Heart right ventricle (tissue), 16 donors: Measurements from ENCODE around the gene SPATS2. TPM values are rescaled to one million over a fixed set of nuclear protein-coding genes. Genes with fewer than 3 reads are reported as not detected.

Experiments used
- ATAC-seq, 8 donors: fragments of 200-7000 bp; cut with Tn5 transposase; one replicate each; pipeline ENCODE4 v1.9.1; 2020; ENCODE audit warnings: mild to moderate bottlenecking in 8 of 8, moderate library complexity in 8 of 8, moderate number of reproducible peaks in 1 of 8
- DNase-seq, 2 donors: peaks; one replicate each; pipeline ENCODE4 v3.0.0-alpha.2; 2020
- H3K27ac ChIP-seq, 10 donors: fragments of 200-600 bp; sonication (generic) in 2 of 10; one replicate each; pipeline versions ENCODE4 v1.5.0 to v1.8.0; 2020 to 2022; ENCODE audit warnings: mild to moderate bottlenecking in 3 of 10
- H3K27me3 ChIP-seq, 7 donors: fragments of 200-600 bp; one replicate each; pipeline ENCODE4 v1.8.0; 2021 to 2022; ENCODE audit warnings: mild to moderate bottlenecking in 2 of 7
- H3K36me3 ChIP-seq, 9 donors: fragments of 200-600 bp; sonication (generic) in 1 of 9; one replicate each; pipeline versions ENCODE4 v1.5.0 to v1.8.0; 2020 to 2022; ENCODE audit warnings: mild to moderate bottlenecking in 2 of 9
- H3K4me1 ChIP-seq, 9 donors: fragments of 200-600 bp; sonication (generic) in 1 of 9; one replicate each; pipeline versions ENCODE4 v1.5.0 to v1.8.0; 2020 to 2022; ENCODE audit warnings: mild to moderate bottlenecking in 4 of 9
- H3K4me3 ChIP-seq, 10 donors: fragments of 200-600 bp; sonication (generic) in 2 of 10; one replicate each; pipeline versions ENCODE4 v1.5.0 to v1.8.0; 2020 to 2022; ENCODE audit warnings: mild to moderate bottlenecking in 7 of 10, moderate library complexity in 2 of 10
- H3K9me3 ChIP-seq, 11 donors: fragments of 200-600 bp in 10 of 11; sonication (generic) in 2 of 11; one replicate each; pipeline versions ENCODE4 v1.5.0 to v1.8.0; 2013 to 2022; ENCODE audit warnings: mild to moderate bottlenecking in 2 of 11, control low read depth in 1 of 11, moderate library complexity in 1 of 11
- CTCF ChIP-seq, 9 donors: fragments of 200-600 bp; sonication (generic) in 2 of 9; IDR thresholded peaks; one replicate each; pipeline versions ENCODE4 v1.5.0 to v1.8.0; 2021 to 2022; ENCODE audit warnings: antibody characterized with exemption in 9 of 9, mild to moderate bottlenecking in 5 of 9, moderate library complexity in 1 of 9
- WGBS, 2 donors: extraction: QIAGEN DNeasy Blood & Tissue Kit; methylation state at CpG; one replicate each; pipeline ENCODE4 v1.1.7; 2013; ENCODE audit warnings: inconsistent platforms in 1 of 2; 5-methylcytosine and 5-hydroxymethylcytosine counted together
- intact Hi-C, 10 donors: fragments of 100-400 bp; cut with DNase I; formaldehyde crosslinking; loops; one replicate each; pipeline versions ENCODE4 v1.11.1 to v1.14.2; 2022
- polyA plus RNA-seq, 2 donors: library from polyadenylated mRNA; stranded (reverse); fragments of 200-250 nt; gene quantifications; one replicate each; pipeline ENCODE4 v1.2.3, GENCODE V29; 2013
- total RNA-seq, 10 donors: library from RNA; stranded (reverse); fragmentation: NEBNext Ultra II Directional in 3 of 10; extraction: Animal tissue kit (Norgen Biotek cat#: 25700) in 3 of 10; gene quantifications; one replicate each; pipeline versions ENCODE4 v1.2.1 to v1.2.4, GENCODE V29; 2021 to 2023
- donor health status: Arrhythmogenic right ventricular cardiomyopathy.
- donor health status: ischemic (EF 13 %, LVEDD 7.1; RV severe dilation, severe dysfunction).
- donor health status: healthy with polysubstance abuse.
- donor health status: DM: no; HTN: yes; CAD: no.
- donor health status: DM: no; HTN: no; CAD: no.
- donor health status: ischemic (EF 25% LVEDD 6.9; RV normal size, moderate dysfunction).
- donor health status: ischemic (EF 25% LVEDD 5.7; RV mildly dilated, moderate dysfunction).
- donor health status: healthy.
- donor health status: DM: yes; HTN: yes; CAD: no.
- donor health status: Ischemic cardiomyopathy.
- donor health status: ischemic (EF 35%, LVEDD 5.7; RV mildly dilated, moderate dysfunction).
- donor health status: nonischemic (EF 11% LVEDD 7.7; RV severe dilation, severe dysfunction).
- donor health status: DM: yes; HTN: yes; CAD: no.
- donor health status: PGD.
- donor health status: ischemic (EF 29% LVEDD 5.4; RV normal size, mild dysfunction).
- donor health status: nonischemic (EF 23%, LVEDD 6.1; RV moderate dilation, normal function).

SPATS2 gene
- total and polyA plus RNA-seq, 12 donors = 3.5 to 11.5 (median 5.1) TPM

GRCh38 chr12:49556391-49557186, 189.3 kb downstream of the SPATS2 start:
- ATAC-seq (no peak), DNase-seq (no peak)
- Histone ChIP-seq H3K9me3 (no peaks in the 10 kb centered on the region), H3K4me3 (no peak overlapping the region), H3K27me3 (no peaks in the 10 kb centered on the region), H3K36me3 (peaks cover 0 to 60% (median 35%) of the 10 kb centered on the region in 9 donors), H3K27ac (no peak overlapping the region), H3K4me1 (peaks cover 0 to 17% (median 8%) of the 10 kb centered on the region in 9 donors)
- WGBS, 2 donors = 71 to 78% methylated on average over 12 of the region's 12 CpGs
- intact Hi-C loops = no loop called here
- TF ChIP-seq CTCF (IDR thresholded peaks at IDR 0.05) = no peak

GRCh38 chr12:49557187-49557916, 190.1 kb downstream of the SPATS2 start:
- DNase-seq = no peak
- Histone ChIP-seq H3K36me3 (peaks cover 2 to 67% (median 43%) of the 10 kb centered on the region in 9 donors), H3K27ac (peak overlapping the region in 3 of 10 donors; percentile 13 to 22 (median 21)), H3K9me3 (no peaks in the 10 kb centered on the region), H3K4me3 (no peak overlapping the region), H3K27me3 (no peaks in the 10 kb centered on the region), H3K4me1 (peaks cover 0 to 10% (median 2%) of the 10 kb centered on the region in 9 donors)
- whole genome bisulfite sequencing, 2 donors = 85 to 87% methylated on average over 18 of the region's 18 CpGs
- no peak for TF ChIP-seq CTCF (IDR thresholded peaks at IDR 0.05)
- intact Hi-C loops = no loop called here
- peak in 1 of 8 donors; percentile 9 for ATAC-seq

- no peaks in the 10 kb centered on the region for H3K27me3 ChIP-seq
- no peak overlapping the region for H3K4me3 ChIP-seq
- H3K4me1 ChIP-seq = peaks cover 0 to 5% (median 0%) of the 10 kb centered on the region in 9 donors
- 69 to 74% methylated on average over 7 of the region's 7 CpGs for WGBS, 2 donors
- no peaks in the 10 kb centered on the region for H3K9me3 ChIP-seq
- no peak for DNase-seq
- peak overlapping the region in 3 of 10 donors; percentile 13 to 22 (median 21) for H3K27ac ChIP-seq
- peaks cover 4 to 73% (median 48%) of the 10 kb centered on the region in 9 donors for H3K36me3 ChIP-seq
- ATAC-seq = peak; percentile 9 to 49 (median 28)
- peak in 6 of 9 donors; percentile 9 to 44 (median 29) for TF ChIP-seq CTCF (IDR thresholded peaks at IDR 0.05)
- intact Hi-C loops = no loop called here
Observed at GRCh38 chr12:49557917-49558215, 190.6 kb downstream of the SPATS2 start.

- DNase-seq (no peak), ATAC-seq (no peak)
- WGBS, 2 donors = 76 to 83% methylated on average over 13 of the region's 13 CpGs
- H3K36me3 ChIP-seq = peaks cover 4 to 79% (median 55%) of the 10 kb centered on the region in 9 donors
- no peak for TF ChIP-seq CTCF (IDR thresholded peaks at IDR 0.05)
- H3K27me3 ChIP-seq = no peaks in the 10 kb centered on the region
- peak overlapping the region in 2 of 10 donors; percentile 13 to 21 for H3K27ac ChIP-seq
- intact Hi-C loops = no loop called here
- no peak overlapping the region for H3K4me3 ChIP-seq
- no peaks in the 10 kb centered on the region for H3K9me3 ChIP-seq
- peaks cover 0 to 2% (median 0%) of the 10 kb centered on the region in 9 donors for H3K4me1 ChIP-seq
Observed at GRCh38 chr12:49558526-49558925, 191.3 kb downstream of the SPATS2 start.
